GM12872 (cell line): Measurements from ENCODE around the gene ROBO2.

Experiments
- CTCF ChIP-seq: IDR thresholded peaks from 3 replicates; pipeline ENCODE4 v1.5.1; 2011; ENCODE audit warnings: low read depth, mild to moderate bottlenecking, low read length, moderate library complexity; ENCODE audit not compliant: insufficient read depth

The ROBO2 gene

GRCh38 chr3:77025471-77025870 is 14.4 kb upstream of the ROBO2 start:
- TF ChIP-seq CTCF: no peak

DNA sequence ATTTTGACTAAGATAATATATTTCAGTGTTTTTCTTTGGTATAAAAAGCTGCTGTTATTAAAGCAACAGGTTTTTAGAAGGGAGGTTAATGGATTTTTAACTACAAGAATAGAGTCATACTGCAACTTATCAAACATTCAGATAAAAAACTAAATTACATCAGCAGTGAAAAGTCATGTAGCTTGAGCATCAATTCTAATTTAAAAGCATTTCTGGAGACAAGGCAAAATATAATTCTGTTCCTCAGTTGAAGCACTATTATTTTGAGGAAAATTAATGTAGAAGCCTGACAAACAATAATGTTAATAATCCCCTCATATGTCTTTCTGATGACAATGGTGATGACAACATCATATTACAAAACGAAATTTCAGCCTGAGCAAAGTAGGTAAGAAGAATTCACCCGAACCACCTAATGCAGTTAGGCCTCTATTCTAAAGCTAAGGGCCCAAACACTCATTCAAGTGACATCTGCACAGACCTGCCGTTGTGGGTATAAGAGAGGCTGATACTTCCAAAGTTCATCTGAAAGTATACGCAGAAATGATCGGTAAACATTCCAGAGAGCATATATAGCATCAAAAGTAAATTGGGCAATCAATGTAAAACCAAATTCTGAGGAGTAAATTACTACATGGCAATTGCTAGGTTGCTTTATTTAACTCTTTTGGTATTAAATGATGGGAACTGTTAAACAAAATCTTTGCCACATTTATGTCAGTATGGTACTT is 12.8 kb upstream of the ROBO2 start:
- TF ChIP-seq CTCF: no peak

DNA sequence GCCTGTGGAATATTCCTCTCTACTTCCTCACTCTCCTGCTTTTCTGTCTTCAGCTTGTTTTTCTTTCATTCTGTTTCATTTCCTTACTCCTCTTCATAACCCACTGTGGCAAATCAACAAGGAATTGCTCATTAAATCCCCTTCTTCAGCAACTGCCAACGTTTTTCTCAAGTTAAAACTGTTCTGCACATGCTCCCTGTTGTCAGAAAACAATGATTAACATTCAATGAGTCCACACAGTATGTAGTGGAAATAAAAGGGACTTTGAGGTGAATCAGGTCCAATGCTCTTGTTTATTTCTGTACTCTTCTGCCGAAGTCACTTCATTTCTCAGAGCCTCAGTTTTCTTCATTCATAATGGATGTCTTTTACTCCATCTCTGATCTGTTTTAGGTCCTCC is 11.9 kb upstream of the ROBO2 start:
- TF ChIP-seq CTCF: no peak

GRCh38 chr3:77038468-77038929 is 1.4 kb upstream of the ROBO2 start:
- peak; percentile 29; the same call in 1 of the 3 replicates for TF ChIP-seq CTCF

DNA sequence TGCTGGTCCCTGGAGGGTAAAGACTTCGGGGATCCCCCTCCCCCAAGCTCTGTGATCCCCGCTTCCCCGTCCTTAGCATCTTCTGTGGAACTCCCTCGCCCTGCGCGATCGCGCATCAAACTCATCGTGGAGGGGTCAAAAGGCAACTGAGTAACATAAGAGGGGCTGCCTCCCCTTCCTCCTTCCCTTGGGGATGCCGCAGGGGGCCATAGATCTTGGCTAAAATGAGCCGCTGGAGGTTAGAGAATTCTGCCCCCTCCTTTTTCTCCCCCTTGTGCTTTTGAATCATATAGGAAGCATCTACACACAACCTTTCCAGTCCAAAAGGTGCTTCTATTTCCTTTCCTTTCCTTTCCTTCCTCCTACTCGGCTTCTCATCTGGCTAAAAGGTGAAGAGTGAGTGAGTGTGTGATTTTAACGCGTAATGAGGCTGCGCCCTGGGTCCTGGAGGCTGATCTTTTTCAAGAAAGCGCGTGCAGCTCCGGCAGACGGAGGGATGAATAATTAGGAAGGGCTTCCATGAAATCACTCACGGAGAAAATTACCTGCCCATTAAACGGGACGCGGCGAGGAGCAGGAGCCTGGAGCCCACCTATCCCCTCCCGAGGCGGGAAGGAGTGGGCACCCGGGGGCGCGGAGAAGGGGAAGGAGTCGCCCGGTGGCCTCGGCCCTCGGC is 831 bp upstream of the ROBO2 start:
- no peak for TF ChIP-seq CTCF

GRCh38 chr3:77040216-77040615 is 317 bp downstream of the ROBO2 start:
- TF ChIP-seq CTCF: no peak

DNA sequence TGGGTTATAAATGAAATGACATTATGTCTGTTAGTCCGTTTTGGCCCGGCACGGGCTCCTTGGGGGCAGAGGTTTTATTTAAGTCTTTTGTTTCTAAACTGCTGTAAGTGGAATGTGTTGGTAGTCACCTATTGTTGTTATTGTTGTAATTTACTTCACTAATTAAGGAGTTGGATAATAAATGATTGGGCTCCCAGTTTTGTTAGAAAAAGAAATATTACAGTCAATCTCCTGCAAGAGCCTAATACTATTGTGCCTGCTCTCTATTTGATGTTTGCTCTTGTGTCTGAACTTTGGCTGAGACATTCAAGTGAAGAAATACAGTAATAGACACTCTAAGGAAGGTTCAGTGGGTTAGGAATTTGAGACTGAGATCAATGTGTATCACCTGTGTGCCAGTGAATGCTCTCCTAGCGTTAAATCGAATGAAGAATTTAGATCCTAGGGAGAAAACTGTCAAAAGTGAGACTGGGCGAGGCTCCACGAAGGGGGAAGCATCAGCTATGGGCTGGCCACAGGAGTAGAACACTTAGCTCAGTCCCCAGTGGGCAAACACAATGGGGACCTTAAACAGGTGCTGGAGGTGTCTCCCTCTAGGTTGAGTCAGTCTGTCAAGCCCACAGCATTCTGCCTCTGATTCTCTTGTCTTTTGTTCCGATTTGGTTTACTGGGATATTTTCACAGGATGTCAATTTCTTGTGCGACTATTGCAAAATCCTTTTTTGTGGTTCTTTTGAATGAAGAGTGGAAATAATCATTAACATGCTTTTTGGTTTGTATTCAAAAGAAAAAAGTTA is 1.2 kb downstream of the ROBO2 start:
- TF ChIP-seq CTCF: no peak
